Activated naive CD8-positive, alpha-beta T cell treated with anti-CD3 and anti-CD28 coated beads, Interleukin-2, amount 50 U/mL, for 24 hours (primary cell): ENCODE data around the gene SLC22A16.
A peak's percentile ranks its signal among the peaks of the same experiment; 100 is the strongest.

Experiments used
- ATAC-seq: fragments of 150-1000 bp; cut with Tn5 transposase; one replicate; pipeline ENCODE4 v1.10.0; 2021
- DNase-seq: peaks from one replicate; pipeline ENCODE4 v3.0.0; 2021
- H3K27ac Mint-ChIP-seq: one replicate; pipeline ENCODE4 v1.8.0; 2021; ENCODE audit warnings: mild to moderate bottlenecking, mixed read lengths
- H3K27me3 Mint-ChIP-seq: one replicate; pipeline ENCODE4 v1.8.0; 2021; ENCODE audit warnings: mixed read lengths
- H3K36me3 Mint-ChIP-seq: one replicate; pipeline ENCODE4 v1.8.0; 2021; ENCODE audit warnings: low read depth, mixed read lengths
- H3K4me1 Mint-ChIP-seq: one replicate; pipeline ENCODE4 v1.8.0; 2021; ENCODE audit warnings: mixed read lengths
- H3K4me3 Mint-ChIP-seq: one replicate; pipeline ENCODE4 v1.8.0; 2021; ENCODE audit warnings: mild to moderate bottlenecking, moderate library complexity, mixed read lengths
- H3K9me3 Mint-ChIP-seq: one replicate; pipeline ENCODE4 v1.8.0; 2021; ENCODE audit warnings: mixed read lengths

Gene SLC22A16

DNA sequence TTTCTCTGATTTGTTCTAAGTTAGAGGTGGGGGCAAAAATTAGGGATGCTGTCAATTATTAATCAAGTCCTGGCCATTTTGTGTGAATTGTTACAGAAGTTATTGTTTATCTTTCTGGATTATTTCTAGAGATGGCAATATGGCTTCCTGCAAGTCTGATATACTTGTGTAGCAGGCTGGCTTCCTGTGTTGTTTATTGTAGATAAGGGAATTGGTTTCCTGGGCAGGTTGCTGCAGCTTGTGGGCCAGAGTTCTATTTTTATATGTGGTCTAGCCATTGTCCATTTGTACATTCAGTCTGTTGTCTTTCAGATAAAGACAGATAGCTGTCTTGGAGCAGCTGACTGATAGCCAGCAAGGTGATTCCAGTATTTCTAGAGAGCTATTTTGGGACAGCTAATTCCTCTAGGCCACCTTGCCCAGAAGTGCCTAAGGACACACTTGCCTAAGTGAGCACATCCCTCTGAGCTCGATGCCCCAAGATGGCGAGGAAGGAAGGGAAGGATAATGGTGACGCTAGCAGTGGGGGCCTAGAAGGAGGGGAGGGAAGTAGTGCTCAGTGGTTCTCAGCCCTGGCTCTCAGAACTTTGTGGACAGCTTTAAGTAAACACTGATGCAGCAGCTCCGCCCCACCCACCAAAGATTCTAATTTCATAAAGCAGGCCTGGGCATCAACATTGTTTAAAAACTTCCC, 86.6 kb downstream of the SLC22A16 start:
- Mint-ChIP-seq H3K36me3 (no peaks in the 10 kb centered on the region), H3K27ac (peak overlapping the region; percentile 35), H3K4me3 (no peak overlapping the region), H3K27me3 (no peaks in the 10 kb centered on the region), H3K9me3 (no peaks in the 10 kb centered on the region), H3K4me1 (peaks cover 25% of the 10 kb centered on the region)
- no peak for ATAC-seq
- no peak for DNase-seq

GRCh38 chr6:110387986-110388385, 88.4 kb downstream of the SLC22A16 start:
- Mint-ChIP-seq H3K27me3 (no peaks in the 10 kb centered on the region), H3K27ac (no peak overlapping the region), H3K9me3 (no peaks in the 10 kb centered on the region), H3K36me3 (no peaks in the 10 kb centered on the region), H3K4me1 (peaks cover 25% of the 10 kb centered on the region), H3K4me3 (no peak overlapping the region)
- DNase-seq (no peak), ATAC-seq (no peak)

DNA sequence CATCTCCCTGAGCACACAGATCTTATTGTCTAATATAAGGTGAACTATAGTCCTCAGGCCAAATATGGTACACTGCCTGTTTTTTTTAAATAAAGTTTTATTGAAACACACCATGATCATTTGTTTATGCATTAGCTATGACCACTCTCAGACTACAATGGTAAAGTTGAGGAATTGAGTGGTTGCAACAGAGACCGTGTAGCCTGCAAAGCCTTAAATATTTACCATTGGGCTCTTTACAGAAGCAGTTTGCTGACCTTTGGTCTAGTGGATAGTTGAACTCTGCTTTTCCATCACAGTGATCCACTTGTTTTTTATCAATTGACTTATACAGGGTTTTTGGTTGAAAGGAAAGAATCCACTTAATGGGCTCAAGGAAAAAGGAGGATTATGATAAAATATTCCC, 91.0 kb downstream of the SLC22A16 start:
- Mint-ChIP-seq H3K4me3 (no peak overlapping the region), H3K27me3 (no peaks in the 10 kb centered on the region), H3K27ac (no peak overlapping the region), H3K4me1 (peaks cover 20% of the 10 kb centered on the region), H3K36me3 (no peaks in the 10 kb centered on the region), H3K9me3 (peaks cover 4% of the 10 kb centered on the region)
- DNase-seq (no peak), ATAC-seq (no peak)

GRCh38 chr6:110378552-110378951, 97.9 kb downstream of the SLC22A16 start:
- H3K9me3 Mint-ChIP-seq, result peaks cover 4% of the 10 kb centered on the region
- H3K4me1 Mint-ChIP-seq, result no peaks in the 10 kb centered on the region
- no peak overlapping the region for H3K4me3 Mint-ChIP-seq
- H3K27ac Mint-ChIP-seq, result no peak overlapping the region
- DNase-seq, result no peak
- no peaks in the 10 kb centered on the region for H3K36me3 Mint-ChIP-seq
- ATAC-seq, result no peak
- H3K27me3 Mint-ChIP-seq, result no peaks in the 10 kb centered on the region
